Liver (tissue), 3 donors: Measurements from ENCODE around the gene MBP.

Experiments used
- RAD21 ChIP-seq, 2 donors: IDR thresholded peaks; 2 replicates each; pipeline ENCODE4 v1.6.1; 2016; ENCODE audit warnings: antibody characterized with exemption in 2 of 2, mild to moderate bottlenecking in 2 of 2
- TF ChIP-seq, protein P1 (sequence below): fragments of 150-350 bp; IDR thresholded peaks from 2 replicates; pipeline ENCODE4 v1.5.1; 2017; ENCODE audit warnings: improper control_type of control experiment, low read depth, low read length; ENCODE audit not compliant: missing input control
- TF ChIP-seq, protein P2 (sequence below): IDR thresholded peaks from 2 replicates; pipeline ENCODE4 v1.6.1; 2016; ENCODE audit warnings: antibody characterized with exemption
- TF ChIP-seq, protein P3 (sequence below): IDR thresholded peaks from 2 replicates; pipeline ENCODE4 v1.6.1; 2016; ENCODE audit warnings: antibody characterized with exemption
- TF ChIP-seq, protein P4 (sequence below): IDR thresholded peaks from 2 replicates; pipeline ENCODE4 v1.6.1; 2016; ENCODE audit warnings: antibody characterized with exemption
- donor health status: healthy.
- donor health status: healthy.

DNA sequence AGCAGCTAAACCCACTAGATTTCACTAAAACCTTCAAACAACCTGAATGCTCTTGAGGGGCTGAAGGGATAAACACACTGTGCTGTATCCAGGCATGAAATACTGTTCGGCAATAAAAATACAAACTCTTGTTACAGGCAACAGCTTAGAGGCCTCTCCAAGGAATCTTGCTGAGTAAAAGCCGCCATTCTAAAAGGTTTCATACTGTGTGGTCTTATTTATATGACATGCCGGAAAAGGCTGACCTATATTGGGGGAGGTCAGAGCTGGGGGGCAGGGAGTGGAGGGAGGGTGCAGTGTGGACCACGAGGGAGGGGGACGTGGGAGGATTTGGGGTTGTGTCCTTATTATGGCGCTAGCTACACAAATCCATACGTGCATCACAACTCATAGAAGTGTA, 136.2 kb downstream of the MBP start:
- TF ChIP-seq, protein P1, sequence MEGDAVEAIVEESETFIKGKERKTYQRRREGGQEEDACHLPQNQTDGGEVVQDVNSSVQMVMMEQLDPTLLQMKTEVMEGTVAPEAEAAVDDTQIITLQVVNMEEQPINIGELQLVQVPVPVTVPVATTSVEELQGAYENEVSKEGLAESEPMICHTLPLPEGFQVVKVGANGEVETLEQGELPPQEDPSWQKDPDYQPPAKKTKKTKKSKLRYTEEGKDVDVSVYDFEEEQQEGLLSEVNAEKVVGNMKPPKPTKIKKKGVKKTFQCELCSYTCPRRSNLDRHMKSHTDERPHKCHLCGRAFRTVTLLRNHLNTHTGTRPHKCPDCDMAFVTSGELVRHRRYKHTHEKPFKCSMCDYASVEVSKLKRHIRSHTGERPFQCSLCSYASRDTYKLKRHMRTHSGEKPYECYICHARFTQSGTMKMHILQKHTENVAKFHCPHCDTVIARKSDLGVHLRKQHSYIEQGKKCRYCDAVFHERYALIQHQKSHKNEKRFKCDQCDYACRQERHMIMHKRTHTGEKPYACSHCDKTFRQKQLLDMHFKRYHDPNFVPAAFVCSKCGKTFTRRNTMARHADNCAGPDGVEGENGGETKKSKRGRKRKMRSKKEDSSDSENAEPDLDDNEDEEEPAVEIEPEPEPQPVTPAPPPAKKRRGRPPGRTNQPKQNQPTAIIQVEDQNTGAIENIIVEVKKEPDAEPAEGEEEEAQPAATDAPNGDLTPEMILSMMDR, result no peak
- TF ChIP-seq, protein P2, sequence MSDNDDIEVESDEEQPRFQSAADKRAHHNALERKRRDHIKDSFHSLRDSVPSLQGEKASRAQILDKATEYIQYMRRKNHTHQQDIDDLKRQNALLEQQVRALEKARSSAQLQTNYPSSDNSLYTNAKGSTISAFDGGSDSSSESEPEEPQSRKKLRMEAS, result no peak
- no peak for TF ChIP-seq RAD21 (IDR thresholded peaks at IDR 0.05)
- TF ChIP-seq, protein P3, sequence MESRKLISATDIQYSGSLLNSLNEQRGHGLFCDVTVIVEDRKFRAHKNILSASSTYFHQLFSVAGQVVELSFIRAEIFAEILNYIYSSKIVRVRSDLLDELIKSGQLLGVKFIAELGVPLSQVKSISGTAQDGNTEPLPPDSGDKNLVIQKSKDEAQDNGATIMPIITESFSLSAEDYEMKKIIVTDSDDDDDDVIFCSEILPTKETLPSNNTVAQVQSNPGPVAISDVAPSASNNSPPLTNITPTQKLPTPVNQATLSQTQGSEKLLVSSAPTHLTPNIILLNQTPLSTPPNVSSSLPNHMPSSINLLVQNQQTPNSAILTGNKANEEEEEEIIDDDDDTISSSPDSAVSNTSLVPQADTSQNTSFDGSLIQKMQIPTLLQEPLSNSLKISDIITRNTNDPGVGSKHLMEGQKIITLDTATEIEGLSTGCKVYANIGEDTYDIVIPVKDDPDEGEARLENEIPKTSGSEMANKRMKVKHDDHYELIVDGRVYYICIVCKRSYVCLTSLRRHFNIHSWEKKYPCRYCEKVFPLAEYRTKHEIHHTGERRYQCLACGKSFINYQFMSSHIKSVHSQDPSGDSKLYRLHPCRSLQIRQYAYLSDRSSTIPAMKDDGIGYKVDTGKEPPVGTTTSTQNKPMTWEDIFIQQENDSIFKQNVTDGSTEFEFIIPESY, result no peak
- TF ChIP-seq, protein P4, sequence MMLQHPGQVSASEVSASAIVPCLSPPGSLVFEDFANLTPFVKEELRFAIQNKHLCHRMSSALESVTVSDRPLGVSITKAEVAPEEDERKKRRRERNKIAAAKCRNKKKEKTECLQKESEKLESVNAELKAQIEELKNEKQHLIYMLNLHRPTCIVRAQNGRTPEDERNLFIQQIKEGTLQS, result no peak
